ENCODE results near the gene WDR27.

DNA sequence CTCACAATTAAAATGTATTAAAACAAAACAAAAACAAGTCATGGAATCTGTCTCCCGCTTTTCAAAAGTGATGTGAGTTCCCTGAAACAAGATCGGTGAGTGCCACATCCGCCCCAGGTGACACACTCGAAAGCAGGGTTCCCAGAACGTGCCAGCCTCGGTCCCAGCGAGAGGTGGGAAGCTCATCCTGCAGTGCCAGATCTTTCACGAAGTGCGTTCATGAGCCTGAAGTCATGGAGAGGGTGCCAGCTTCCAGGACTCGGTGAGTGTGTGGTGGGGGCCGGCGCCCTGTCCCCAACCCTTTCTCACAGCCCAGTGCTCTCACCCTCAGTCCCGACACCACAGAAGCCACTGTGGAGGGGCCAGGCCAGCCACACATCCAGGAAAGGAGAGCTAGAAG is 127.4 kb downstream of the WDR27 start:
- TF ChIP-seq, protein P1, sequence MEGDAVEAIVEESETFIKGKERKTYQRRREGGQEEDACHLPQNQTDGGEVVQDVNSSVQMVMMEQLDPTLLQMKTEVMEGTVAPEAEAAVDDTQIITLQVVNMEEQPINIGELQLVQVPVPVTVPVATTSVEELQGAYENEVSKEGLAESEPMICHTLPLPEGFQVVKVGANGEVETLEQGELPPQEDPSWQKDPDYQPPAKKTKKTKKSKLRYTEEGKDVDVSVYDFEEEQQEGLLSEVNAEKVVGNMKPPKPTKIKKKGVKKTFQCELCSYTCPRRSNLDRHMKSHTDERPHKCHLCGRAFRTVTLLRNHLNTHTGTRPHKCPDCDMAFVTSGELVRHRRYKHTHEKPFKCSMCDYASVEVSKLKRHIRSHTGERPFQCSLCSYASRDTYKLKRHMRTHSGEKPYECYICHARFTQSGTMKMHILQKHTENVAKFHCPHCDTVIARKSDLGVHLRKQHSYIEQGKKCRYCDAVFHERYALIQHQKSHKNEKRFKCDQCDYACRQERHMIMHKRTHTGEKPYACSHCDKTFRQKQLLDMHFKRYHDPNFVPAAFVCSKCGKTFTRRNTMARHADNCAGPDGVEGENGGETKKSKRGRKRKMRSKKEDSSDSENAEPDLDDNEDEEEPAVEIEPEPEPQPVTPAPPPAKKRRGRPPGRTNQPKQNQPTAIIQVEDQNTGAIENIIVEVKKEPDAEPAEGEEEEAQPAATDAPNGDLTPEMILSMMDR (IDR thresholded peaks at IDR 0.05; ENCODE audit: low read depth, low read length) = no peak
- TF ChIP-seq, protein P2, sequence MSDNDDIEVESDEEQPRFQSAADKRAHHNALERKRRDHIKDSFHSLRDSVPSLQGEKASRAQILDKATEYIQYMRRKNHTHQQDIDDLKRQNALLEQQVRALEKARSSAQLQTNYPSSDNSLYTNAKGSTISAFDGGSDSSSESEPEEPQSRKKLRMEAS (IDR thresholded peaks at IDR 0.05; ENCODE audit: low read depth, low read length) = no peak
- TF ChIP-seq POLR2A (IDR thresholded peaks at IDR 0.05; ENCODE audit: extremely low read depth, insufficient read length) = no peak
